ENCODE results near the gene TTC9. TPM values are rescaled to one million over a fixed set of nuclear protein-coding genes. Genes with fewer than 3 reads are reported as not detected.

TTC9 gene
- total and polyA plus RNA-seq, 4 donors, result 0.09 to 0.98 (median 0.45) TPM

- DNase-seq (ENCODE audit: low spot score), result no peak
- Histone ChIP-seq H3K27ac (ENCODE audit: low read depth in 1 of 2, low read length in 2 of 2) (no peak overlapping the region), H3K9ac (ENCODE audit: low read depth in 1 of 2, low read length in 2 of 2) (no peak overlapping the region), H3K27me3 (ENCODE audit: control insufficient read depth in 4 of 4, insufficient read depth in 4 of 4, low read length in 3 of 4) (no peaks in the 10 kb centered on the region), H3K4me1 (ENCODE audit: control insufficient read depth in 4 of 4, insufficient read depth in 4 of 4, low read length in 3 of 4) (peaks cover 4 to 16% (median 12%) of the 10 kb centered on the region in 4 donors), H3K36me3 (ENCODE audit: control insufficient read depth in 4 of 4, insufficient read depth in 3 of 4, low read depth in 1 of 4, low read length in 3 of 4) (peaks cover 7 to 56% (median 49%) of the 10 kb centered on the region in 4 donors), H3K4me3 (ENCODE audit: low read depth in 1 of 3, low read length in 3 of 3) (no peak overlapping the region), H3K9me3 (ENCODE audit: control insufficient read depth in 4 of 4, low read length in 3 of 4) (no peaks in the 10 kb centered on the region)
- WGBS, result 85% methylated on average over 9 of the region's 9 CpGs
- no peak for TF ChIP-seq RAD21 (IDR thresholded peaks at IDR 0.05)
- no peak for TF ChIP-seq JUND (IDR thresholded peaks at IDR 0.05)
- TF ChIP-seq HNF4G (IDR thresholded peaks at IDR 0.05), result no peak
These were observed 46.1 kb upstream of the TTC9 start for GRCh38 chr14:70595443-70596185.

GRCh38 chr14:70597731-70598130, 44.0 kb upstream of the TTC9 start:
- peaks cover 4 to 17% (median 14%) of the 10 kb centered on the region in 4 donors for H3K4me1 ChIP-seq (ENCODE audit: control insufficient read depth in 4 of 4, insufficient read depth in 4 of 4, low read length in 3 of 4)
- peaks cover 4 to 37% (median 32%) of the 10 kb centered on the region in 4 donors for H3K36me3 ChIP-seq (ENCODE audit: control insufficient read depth in 4 of 4, insufficient read depth in 3 of 4, low read depth in 1 of 4, low read length in 3 of 4)
- H3K9ac ChIP-seq (ENCODE audit: low read depth in 1 of 2, low read length in 2 of 2), result no peak overlapping the region
- no peaks in the 10 kb centered on the region for H3K27me3 ChIP-seq (ENCODE audit: control insufficient read depth in 4 of 4, insufficient read depth in 4 of 4, low read length in 3 of 4)
- no peak overlapping the region for H3K4me3 ChIP-seq (ENCODE audit: low read depth in 1 of 3, low read length in 3 of 3)
- H3K9me3 ChIP-seq (ENCODE audit: control insufficient read depth in 4 of 4, low read length in 3 of 4), result no peaks in the 10 kb centered on the region
- no peak for TF ChIP-seq JUND (IDR thresholded peaks at IDR 0.05)
- no peak for TF ChIP-seq REST (IDR thresholded peaks at IDR 0.05)
- TF ChIP-seq SP1 (IDR thresholded peaks at IDR 0.05), result no peak
- no peak for TF ChIP-seq YY1 (IDR thresholded peaks at IDR 0.05)
- TF ChIP-seq NR2F2 (IDR thresholded peaks at IDR 0.05), result no peak
- no peak for TF ChIP-seq FOXA1 (IDR thresholded peaks at IDR 0.05)
- TF ChIP-seq, protein P1, sequence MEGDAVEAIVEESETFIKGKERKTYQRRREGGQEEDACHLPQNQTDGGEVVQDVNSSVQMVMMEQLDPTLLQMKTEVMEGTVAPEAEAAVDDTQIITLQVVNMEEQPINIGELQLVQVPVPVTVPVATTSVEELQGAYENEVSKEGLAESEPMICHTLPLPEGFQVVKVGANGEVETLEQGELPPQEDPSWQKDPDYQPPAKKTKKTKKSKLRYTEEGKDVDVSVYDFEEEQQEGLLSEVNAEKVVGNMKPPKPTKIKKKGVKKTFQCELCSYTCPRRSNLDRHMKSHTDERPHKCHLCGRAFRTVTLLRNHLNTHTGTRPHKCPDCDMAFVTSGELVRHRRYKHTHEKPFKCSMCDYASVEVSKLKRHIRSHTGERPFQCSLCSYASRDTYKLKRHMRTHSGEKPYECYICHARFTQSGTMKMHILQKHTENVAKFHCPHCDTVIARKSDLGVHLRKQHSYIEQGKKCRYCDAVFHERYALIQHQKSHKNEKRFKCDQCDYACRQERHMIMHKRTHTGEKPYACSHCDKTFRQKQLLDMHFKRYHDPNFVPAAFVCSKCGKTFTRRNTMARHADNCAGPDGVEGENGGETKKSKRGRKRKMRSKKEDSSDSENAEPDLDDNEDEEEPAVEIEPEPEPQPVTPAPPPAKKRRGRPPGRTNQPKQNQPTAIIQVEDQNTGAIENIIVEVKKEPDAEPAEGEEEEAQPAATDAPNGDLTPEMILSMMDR (IDR thresholded peaks at IDR 0.05; ENCODE audit: low read depth, low read length, missing input control), result no peak
- TF ChIP-seq HNF4G (IDR thresholded peaks at IDR 0.05), result no peak
- TF ChIP-seq ZBTB33 (IDR thresholded peaks at IDR 0.05), result no peak
- TF ChIP-seq, protein P2, sequence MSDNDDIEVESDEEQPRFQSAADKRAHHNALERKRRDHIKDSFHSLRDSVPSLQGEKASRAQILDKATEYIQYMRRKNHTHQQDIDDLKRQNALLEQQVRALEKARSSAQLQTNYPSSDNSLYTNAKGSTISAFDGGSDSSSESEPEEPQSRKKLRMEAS (IDR thresholded peaks at IDR 0.05), result no peak
- TF ChIP-seq EGR1 (IDR thresholded peaks at IDR 0.05; ENCODE audit: low read depth in 2 of 2), result no peak
- no peak for TF ChIP-seq GABPA (IDR thresholded peaks at IDR 0.05 in 1 of 2, conservative IDR thresholded peaks at IDR 0.05 in 1 of 2)
- TF ChIP-seq FOXA2 (IDR thresholded peaks at IDR 0.05), result no peak
- TF ChIP-seq ATF3 (IDR thresholded peaks at IDR 0.05), result no peak
- TF ChIP-seq RXRA (IDR thresholded peaks at IDR 0.05), result no peak
- no peak overlapping the region for H3K27ac ChIP-seq (ENCODE audit: low read depth in 1 of 2, low read length in 2 of 2)
- no peak for DNase-seq (ENCODE audit: low spot score)
- 96% methylated on average over 3 of the region's 3 CpGs for WGBS

Data from liver (tissue), 9 donors.